GM19395 (cell line): ENCODE measurements around the gene FRMD3.

Source experiments
- ATAC-seq: cut with Tn5 transposase; IDR thresholded peaks from one replicate; pipeline ENCODE4 v1.9.1; 2021; ENCODE audit warnings: mild to moderate bottlenecking, moderate library complexity; ENCODE audit not compliant: unreplicated experiment

FRMD3 gene

DNA sequence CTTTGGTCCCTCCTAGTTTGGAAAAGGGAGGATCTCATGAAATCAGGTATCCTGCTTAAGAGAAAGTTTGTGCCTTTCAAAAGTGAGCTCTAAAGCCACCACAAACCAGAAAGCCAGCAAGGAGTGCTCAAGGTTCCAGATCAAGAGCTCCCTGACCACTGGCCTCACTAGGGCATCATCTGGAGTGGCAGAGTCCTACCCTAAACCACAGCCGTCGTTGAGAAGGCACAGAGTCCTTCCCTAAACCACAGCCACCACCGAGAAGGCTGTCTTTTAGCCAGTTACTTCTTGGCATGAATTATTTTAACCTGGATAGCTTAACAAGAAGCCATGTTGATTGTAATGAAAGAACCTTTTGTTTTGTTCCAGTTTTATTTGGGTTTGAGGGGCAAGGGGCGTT, 102.9 kb downstream of the FRMD3 start:
- ATAC-seq, result no peak

- ATAC-seq, result no peak
Observed at GRCh38 chr9:83434254-83434653, 103.9 kb downstream of the FRMD3 start.

GRCh38 chr9:83433846-83434245, 104.4 kb downstream of the FRMD3 start:
- ATAC-seq, result no peak

DNA sequence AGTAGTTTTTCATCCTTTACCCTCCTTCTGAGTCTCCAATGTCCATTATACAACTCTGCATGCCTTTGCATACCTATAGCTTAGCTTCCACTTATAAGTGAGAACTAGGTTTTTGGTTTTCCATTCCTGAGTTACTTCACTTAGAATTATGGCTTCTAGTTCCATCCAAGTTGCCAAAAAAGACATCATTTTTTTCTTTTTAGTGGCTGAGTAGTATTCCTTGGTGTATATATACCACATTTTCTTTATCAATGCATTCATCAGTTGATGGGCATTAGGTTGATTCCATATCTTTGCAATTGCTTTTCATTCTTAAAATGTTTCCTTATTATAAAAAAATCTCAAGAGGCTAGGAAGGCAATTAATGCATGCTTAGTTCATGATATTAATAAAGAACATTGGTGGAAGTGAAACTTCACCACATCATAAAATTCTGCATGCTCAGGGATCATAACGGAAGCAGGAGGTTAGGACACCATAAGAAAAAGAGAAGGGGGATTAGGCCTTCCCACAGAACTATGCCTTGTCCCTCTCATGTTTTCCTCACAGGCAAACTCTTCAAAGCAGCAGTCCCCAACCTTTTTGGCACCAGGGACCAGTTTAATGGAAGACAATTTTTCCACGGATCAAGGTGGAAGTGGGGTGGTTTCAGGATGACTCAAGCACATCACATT, 105.2 kb downstream of the FRMD3 start:
- ATAC-seq, result no peak

DNA sequence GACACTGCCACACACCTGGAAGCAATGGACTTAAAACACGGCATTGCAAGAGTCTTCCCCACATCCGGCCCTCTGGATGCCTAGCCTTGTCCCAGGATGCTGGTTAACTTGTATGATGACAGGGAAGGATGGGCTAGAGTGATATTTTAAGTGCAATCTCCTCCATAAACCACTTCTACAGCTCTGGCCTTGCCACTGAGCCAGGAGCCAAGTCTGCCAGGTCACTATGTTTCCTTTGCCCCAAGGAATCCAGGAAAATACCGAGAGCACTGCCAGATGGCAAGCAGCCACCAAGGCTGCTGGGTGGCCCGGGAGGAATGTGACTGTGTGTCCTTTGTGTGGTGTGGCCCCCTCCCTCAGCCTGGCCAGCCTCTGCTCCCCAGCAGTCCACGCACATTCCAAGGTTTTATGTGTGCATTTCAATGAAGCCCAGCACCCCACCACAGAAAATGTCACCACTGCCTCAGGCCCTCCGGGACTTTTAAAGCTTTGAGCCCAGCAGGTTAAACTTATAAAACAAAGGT, 106.0 kb downstream of the FRMD3 start:
- ATAC-seq, result no peak

DNA sequence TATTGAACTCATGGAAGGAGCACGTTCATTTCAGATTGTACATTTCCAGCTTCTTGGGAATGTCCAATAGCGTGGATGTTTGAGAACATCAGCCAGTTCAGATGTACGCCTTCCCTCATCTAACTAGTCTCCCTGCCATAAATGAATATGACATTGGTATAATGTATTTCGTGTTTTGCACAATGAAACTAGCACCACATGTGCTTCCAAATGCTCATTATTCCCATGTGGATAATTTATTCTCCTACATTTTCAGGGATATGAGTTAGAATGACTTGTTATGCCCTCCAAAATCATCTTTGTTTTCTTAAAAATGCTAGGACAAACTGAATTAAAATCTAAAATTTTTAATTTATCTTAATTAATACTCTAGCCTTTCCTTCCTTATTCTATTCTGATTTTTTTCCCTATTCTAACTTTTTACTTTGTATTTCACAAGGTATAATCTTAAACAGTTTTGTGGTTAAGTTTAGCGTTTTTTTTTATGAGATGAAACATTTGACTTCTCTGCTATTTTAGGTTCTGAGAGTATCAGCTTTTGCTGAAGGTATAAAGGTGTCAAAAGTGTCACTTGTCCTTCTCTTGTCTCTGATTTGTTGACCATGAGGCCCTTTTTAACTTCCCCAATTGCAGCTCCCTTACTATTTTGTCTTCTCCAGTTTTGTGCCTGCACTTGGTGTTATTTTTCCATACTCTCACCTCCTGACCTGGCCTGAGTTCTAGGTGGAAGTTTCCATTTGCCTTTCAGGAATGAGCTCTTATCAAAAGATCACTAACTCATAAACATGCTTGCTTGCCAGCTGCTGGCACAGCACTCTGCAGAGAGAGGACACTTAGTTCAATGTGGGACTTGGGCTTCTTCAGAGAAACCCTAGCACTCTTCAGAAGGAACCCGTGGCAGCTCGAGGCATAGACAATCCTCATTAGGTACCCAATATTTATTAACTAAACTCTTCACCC, 106.8 kb downstream of the FRMD3 start:
- ATAC-seq, result no peak

DNA sequence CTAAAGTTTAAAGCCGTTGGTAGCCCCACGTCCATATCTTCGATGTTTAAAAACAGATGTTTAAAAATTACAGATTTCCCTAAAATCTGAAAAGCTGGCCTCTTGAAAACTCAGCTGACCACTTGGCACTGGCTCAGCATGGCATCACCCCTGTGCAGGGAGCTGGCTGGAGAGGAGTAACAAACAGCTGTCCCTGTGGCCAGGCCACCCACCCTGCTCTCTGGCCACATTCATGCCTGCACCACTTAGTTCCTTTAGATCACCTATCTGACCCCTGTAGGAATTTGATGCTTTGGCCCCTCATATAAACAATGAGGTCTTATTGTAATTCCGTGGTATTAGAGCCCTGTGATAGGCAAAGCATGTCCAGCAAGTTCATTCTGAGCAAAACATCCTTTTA, 107.5 kb downstream of the FRMD3 start:
- no peak for ATAC-seq

GRCh38 chr9:83429229-83429628, 109.0 kb downstream of the FRMD3 start:
- no peak for ATAC-seq

DNA sequence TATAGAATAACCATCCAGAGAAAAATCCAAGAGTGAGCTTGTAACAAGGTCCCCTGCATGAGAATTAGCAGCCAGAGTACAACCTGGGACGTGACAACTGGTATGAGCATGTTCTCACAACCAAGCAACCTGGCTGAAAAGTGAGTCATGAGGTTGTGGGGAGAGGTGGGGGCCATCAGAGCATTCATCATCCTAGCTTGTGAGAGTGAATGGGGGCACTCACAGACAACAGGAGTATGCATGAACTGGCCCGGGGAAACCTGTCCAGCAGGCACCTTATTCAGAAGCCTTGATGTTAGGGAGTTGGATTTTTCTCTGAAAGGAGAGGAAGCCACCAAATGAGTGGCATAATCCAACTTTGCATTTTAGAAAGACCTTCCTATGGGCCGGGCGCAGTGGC, 113.0 kb downstream of the FRMD3 start:
- no peak for ATAC-seq

DNA sequence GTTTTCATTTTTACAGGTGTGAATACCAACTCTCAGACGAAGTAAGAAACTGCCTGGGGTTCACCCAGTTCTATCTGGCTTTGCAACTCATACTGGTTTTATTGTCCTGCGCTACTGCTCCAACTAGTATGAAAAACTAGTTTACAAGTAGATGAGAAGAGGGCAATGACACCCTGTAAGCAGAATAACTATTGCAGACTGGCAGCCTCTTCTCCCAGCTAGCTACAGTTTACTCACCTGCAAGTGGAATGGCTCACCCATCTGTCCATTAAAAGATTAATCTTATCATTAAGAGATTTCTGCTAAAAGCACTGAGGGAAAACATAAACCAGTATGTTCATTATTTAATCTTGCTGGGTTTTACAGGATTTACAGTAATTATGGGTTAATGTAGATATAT, 113.4 kb downstream of the FRMD3 start:
- no peak for ATAC-seq

DNA sequence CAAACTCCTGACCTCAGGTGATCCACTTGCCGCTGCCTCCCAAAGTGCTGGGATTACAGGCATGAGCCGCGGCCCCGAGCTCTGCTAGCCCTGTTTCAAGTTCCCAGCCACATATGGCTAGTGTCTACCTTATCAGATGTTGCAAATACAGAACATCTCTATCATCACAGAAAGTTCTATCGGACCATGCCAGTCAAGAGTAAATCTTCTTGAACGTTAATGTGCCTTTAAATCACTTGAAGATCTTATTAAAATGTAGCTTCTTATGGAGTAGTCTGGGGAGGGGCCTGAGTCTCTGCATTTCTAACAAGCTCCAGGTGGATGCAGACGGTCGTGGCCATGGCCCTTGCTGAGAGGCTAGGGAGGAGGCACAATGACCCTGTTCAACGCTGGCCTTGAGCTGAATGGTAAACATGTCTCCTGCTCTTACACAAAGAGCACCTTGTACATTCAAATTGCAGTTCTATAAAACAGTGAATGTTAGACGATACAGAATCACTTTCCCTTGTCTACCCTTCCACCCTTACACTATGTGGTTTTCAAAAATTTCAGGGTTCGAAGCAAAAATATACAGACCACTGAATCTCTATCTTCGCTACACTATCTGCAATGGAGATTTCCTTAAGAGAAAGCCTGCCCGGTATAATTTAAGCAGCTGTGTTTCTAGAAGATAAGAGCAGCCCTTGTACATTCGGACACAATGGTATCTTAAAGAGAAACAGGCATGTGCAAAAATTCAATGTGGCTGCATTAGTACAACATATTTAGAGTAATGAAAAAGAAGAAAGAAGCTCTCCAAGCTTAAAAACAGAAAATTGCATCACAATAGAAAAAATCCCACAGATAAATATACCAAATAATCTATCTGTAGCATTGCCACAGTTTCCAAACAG, 114.1 kb downstream of the FRMD3 start:
- no peak for ATAC-seq

DNA sequence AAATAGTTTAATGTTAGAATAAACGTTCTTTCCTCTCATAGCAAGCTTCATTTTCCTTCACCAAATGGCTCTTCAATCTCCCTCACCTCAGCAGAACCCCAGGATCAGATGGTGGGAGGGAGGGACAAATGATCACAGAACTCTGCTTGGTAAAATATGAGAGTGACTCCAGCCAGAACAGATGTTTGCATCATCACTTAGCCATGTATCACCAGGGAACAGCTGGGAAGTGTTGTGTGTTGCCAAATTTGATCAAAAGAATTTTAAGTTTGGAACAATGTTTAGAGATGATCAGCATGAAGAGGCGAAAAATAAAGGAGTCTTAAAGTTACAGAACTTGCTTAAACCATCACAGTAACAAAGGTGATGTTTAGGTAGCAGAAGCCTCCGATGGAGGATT, 115.7 kb downstream of the FRMD3 start:
- no peak for ATAC-seq

DNA sequence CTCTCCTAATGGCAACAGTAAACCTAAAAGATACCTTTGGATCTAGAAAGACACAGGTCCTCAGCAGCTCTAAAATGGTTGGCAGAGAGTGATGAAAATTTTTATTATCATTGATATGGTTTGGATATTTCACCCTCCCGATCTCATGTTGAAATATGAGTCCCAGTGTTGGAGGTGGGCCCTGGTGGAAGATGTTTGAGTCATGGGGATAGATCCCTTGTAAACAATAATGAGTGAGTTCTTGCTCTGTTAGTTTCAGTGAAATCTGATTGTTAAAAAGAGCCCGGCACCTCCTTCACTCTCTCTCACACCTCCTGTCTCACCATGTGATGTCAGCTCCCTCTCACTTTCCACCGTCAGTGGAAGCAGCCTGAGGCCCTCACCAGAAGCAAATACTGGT, 117.7 kb downstream of the FRMD3 start:
- no peak for ATAC-seq

DNA sequence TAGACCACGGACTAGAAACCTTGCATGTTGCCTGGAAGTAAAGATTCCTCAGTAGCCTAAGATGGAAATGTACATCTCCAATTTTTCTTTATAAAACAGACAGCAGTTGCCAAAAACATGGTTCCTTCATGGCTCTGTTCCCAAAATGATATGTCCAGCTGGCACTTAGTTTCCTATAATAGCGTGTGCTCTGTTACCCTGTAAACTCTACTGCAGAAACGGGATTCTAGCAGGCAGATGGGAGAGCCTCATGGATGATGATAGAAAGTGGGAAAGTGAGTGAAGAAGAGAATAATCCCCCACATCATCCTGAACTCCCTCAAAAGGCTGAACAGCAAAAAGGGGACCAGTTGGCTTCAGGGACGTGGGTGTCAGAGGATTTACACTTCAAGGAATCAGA, 118.2 kb downstream of the FRMD3 start:
- no peak for ATAC-seq

DNA sequence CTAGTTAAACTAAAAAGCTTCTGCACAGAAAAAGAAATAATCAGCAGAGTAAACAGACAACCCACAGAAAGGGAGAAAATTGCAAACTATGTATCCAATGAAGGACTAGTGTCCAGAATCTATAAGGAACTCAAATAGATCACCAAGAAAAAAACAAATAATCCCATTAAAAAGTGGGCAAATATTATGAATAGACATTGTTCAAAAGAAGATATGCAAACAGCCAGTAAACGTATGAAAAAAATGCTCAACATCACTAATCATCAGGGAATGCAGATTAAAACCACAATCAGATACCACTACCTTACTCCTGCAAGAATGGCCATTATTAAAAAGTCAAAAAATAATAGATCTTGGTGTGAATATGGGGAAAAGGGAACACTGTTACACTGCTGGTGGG, 119.9 kb downstream of the FRMD3 start:
- no peak for ATAC-seq

DNA sequence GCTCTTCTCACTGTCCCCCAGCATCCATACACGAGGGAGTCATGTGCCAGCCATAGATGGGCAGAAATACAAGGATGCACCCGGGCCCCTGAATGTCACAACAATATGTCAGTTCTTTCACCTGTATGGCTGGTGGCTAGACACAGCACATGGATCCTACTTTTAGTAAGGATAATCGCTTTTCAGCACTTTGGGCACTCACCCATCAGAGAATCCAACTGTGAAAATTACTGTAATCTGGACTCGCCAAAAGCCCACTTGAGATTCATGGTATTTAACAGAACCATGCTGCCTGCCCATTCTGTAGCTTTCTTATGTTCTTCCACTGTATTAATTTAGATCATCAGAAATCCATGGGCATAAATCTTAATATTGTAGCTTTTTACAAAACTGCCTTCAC, 124.8 kb downstream of the FRMD3 start:
- no peak for ATAC-seq

DNA sequence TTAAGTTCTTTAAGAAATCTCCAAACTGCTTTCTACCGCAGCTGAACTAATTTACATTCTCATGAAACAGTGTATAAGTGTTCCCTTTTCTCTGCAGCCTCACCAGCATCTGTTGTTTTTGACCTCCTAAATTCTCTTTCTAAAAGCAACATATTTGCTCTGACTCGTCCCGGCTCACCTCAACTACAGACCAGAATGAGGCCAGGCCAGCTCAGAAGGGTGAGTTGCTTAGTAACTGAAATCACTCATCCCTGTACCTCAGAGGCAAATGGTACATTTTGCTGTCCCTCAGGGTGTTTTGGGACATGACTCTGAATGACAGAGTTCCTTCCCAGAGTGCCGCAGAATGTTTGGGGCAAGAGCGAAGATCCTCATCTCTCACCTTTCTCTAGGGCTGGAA, 127.5 kb downstream of the FRMD3 start:
- ATAC-seq, result no peak

DNA sequence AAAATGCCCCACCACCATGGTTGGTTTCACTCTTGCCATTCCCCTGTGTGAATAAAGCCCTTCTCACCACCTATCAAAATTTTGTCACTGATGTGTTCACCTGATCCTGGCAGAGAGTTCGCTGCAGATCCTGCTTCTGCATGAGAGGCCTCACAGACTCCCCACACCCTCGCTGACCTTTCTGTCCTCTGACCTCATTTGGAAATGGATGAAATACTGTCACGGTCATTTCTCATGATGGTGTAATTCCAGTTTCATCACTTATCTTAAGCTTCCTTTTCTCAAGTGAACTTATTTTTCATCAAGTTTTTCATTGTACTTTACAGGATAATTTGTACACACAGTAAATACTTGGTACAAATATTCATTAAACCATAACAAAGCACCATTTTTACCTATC, 131.3 kb downstream of the FRMD3 start:
- no peak for ATAC-seq

GRCh38 chr9:83405759-83406158, 132.4 kb downstream of the FRMD3 start:
- ATAC-seq, result no peak

DNA sequence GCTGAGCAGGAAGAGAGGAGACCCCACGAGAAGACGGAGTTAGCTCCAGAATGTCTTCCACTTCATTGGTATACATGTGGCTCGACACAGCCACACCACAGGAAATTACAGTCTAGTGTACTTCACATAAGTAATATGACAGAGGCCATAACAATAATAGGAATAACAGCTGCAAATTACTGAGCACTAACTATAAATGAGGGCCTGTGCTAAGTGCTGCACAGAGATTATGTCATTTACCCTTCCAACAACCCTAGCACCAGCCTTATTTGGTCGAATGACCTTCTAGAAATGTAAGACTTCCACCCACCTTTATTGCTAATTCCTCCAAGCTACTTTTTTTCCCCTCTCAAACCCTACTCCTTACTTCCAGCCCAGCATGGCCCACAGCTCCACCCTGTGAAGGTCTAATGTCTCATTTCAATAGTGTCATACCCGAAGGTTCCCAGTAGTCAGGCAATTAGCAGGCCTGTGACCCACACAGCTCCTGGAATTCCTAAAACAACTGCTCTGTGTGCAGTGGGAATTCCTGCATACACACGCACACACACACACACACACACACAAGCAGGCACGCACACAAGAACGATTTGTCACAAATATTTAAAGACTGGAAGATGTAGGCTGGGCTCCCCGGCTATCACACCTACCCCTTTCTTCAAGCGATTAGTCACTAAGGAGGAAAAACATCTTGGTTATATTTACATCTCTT, 134.5 kb downstream of the FRMD3 start:
- ATAC-seq, result no peak
